Mesenteric fat pad (tissue), 1 donor: Measurements from ENCODE around the gene FAN1. TPM values are rescaled to one million over a fixed set of nuclear protein-coding genes. Genes with fewer than 3 reads are reported as not detected.

Experiments
- DNase-seq: peaks from one replicate; pipeline ENCODE4 v3.0.0-alpha.2; 2020; ENCODE audit warnings: low spot score
- total RNA-seq: library from RNA; stranded (reverse); fragmentation: NEBNext Ultra II Directional; extraction: Animal tissue kit (Norgen Biotek cat#: 25700); gene quantifications from one replicate; pipeline ENCODE4 v1.2.1, GENCODE V29; 2021
- donor health status: DM: yes; HTN: yes; CAD: no.

FAN1 gene
- total RNA-seq, 1 donor from 2014 or later = 6.3 TPM

DNA sequence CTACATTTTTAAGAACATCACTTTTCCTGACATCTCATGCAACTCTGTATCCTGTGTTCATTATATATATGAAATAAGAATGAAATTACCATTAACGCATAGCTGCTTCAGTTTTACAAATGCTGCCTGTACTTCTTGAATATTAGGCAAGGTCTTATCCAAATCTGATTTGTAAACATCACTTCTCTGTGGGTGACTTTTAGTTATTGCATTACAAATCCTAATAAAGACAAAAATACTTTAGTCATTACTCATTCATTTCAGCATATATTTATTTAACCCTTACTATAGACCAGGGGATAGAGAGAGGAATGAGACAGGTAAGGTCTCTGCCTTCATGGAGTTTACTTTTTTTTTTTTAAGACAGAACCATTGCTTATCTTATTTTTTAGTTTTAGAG is 51.0 kb downstream of the FAN1 start:
- no peak for DNase-seq

GRCh38 chr15:30956216-30957124 is 52.8 kb downstream of the FAN1 start:
- DNase-seq = no peak

DNA sequence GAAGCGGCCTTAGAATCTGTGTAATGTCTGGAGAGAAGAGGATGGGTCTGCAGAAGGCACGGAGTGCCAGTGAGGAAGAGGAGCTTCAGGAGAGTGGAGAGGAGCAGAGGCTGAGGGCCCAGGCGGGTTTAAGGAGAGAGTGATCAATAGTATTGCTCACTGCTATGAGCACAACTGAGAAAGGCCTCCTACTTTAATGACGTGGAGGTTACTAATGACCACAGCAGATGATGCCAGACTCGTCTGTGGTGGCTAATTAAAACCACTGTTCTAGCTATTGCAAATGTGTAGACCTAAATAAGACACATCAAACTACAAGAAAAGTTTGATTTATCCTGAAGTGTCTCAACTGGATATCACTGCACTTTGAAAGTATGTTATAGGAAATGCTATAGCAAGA is 54.5 kb downstream of the FAN1 start:
- no peak for DNase-seq

DNA sequence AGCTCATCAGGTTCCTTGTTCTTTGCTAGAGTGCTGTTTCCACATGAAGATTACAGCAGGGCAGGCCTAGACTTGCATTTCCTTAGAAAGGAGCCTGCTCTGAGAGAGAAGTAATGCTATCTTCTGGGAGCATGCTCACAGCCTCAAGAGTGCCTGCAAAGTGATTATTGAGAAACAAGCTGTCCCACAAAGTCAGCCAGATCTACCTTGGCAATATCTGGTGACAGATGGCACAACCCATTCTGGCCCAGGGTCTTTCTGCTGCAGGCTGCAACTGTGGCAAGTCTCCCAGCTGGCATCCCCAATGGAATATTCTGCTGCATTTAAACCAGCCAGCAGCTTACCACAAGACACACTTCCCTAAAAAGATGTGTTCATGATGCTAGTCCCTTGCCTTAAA is 58.4 kb downstream of the FAN1 start:
- DNase-seq = no peak

DNA sequence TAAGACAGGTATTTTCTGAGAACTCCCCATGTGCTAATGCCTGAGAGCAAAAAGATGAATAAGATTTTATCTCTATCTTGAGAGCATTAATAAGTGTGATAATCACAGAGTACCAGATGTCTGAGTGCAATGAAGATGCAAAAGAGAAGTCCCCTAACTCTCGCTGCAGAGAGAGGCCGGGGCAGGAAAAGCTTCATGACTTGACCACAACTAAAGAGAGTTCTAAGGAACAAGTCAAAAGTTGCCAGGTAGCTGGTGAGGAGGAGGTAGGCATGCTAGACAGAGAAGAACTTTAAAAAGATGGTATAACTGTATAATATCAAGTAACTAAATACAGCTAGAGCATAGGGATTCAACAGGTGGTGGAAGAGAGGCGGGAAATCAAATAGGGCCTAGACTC is 58.9 kb downstream of the FAN1 start:
- no peak for DNase-seq

- no peak for DNase-seq
Observed at GRCh38 chr15:30963681-30964080, 60.0 kb downstream of the FAN1 start.

GRCh38 chr15:30969724-30970123 is 66.0 kb downstream of the FAN1 start:
- DNase-seq = no peak

DNA sequence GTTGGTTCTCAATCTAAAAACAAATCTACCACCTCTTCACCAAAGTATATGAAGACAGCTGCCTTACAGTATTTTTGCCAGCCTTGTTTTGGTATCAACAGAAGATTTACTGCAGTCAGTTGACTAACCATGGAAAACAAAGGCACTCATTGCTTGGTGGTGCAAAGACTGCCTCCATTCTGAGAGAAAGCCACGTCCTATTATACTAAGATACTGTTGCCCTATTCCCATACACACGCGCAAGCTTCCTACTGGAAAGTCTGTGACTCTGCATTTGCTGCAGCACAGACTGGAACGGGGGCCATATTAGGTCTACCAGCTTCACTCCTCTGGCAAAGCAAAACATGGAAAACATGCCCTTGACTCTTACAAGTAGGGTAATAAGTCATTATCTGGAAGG is 69.7 kb downstream of the FAN1 start:
- DNase-seq = no peak

- DNase-seq = no peak
Observed at GRCh38 chr15:30974112-30974511, 70.4 kb downstream of the FAN1 start.

DNA sequence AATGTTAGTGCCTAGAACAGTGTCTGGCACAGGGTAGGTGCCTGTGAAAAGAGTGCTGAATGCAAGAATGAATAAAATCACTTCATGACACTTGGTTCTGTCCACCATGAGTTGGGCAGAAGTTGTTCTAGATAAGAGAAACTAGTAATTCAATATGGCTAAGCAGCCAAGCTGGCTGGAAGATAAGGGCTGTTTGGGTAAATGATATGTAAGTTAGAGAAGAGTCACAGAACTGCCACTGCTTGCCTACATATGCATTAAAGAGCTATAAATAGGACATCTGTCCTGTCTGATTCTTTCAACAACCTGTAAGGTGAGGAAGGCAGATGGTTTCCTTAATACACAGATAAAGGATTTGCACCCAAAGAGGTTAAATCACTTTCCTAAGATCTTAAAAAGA is 74.6 kb downstream of the FAN1 start:
- no peak for DNase-seq

- no peak for DNase-seq
Observed at GRCh38 chr15:30979457-30979856, 75.7 kb downstream of the FAN1 start.

DNA sequence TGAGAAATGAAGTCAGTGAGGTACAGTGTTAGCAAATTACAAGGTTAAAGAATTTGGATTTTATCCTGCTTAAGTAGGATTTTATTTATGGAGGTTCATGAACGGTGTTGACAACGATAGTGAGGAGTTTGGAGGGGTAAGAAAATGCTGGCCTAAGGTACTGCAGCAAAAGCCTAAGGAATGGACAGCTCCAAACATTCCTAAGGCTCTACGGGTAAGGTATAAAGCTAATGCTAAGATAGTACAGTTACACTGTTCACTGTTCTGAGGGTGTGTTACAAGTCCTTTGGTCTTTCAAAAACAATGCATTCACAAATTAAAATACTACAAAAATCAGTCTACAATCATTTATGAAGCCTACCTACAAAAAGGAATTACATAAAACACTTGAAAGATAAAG is 80.4 kb downstream of the FAN1 start:
- no peak for DNase-seq

GRCh38 chr15:30984542-30984941 is 80.8 kb downstream of the FAN1 start:
- DNase-seq = no peak

DNA sequence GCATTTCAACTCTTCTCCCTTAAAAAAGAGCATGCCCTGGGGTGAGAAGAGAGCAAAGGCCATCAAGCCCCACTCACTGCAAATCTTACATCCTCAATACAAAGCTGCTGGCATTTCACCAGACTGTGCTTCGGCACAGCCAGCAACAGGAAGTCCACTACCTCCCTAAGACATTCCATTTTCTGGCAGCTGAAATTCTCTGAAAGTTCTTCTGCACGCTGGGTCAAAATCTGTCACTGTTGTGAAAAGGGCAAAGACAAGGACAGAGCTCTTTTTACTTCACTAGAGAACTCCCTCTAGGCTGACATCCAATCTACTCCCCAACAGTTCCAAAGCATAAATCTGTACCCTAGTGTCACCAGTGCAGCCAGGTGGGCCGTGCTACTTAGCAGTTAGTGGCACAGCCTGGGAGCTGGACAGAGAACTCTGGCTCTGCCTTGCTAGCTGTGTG is 81.4 kb downstream of the FAN1 start:
- DNase-seq = no peak

DNA sequence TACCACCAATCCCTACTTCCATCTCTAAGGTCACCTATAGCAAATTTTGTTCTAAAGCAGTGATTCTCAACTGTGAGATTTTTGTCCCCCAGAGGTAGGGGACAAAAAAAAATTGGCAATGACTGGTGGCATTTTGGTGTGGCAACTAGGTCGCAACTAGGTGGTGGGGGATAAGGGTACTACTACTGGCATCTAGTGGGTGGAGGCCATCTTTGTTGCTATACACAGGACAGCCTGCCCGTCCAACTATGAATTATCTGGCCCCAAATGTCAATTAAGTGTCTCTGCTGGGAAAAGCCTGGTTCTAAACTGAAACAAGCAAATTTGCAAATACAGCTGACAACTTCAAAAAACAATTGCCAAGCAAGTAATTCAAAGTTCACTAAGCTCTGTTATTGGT is 86.3 kb downstream of the FAN1 start:
- DNase-seq = no peak

GRCh38 chr15:30990446-30991254 is 86.9 kb downstream of the FAN1 start:
- DNase-seq = no peak

- peak; percentile 88 for DNase-seq
Observed at GRCh38 chr15:30991255-30992235, 87.8 kb downstream of the FAN1 start, which contains the start of gene MTMR10. Gene MTMR10, minus strand, starts transcription at chr15:30991628. Its CDS starts 122 bp downstream, at chr15:30991506.

- DNase-seq = no peak
Observed at GRCh38 chr15:30992249-30992864, 88.6 kb downstream of the FAN1 start.
